ENCODE measurements around the gene CENPA. TPM values are rescaled to one million over a fixed set of nuclear protein-coding genes. Genes with fewer than 3 reads are reported as not detected.
A peak's percentile ranks its signal among the peaks of the same experiment; 100 is the strongest.

Gene CENPA
- total and polyA plus RNA-seq, 12 donors = 0.20 to 4.5 (median 0.83) TPM; not detected in 4

DNA sequence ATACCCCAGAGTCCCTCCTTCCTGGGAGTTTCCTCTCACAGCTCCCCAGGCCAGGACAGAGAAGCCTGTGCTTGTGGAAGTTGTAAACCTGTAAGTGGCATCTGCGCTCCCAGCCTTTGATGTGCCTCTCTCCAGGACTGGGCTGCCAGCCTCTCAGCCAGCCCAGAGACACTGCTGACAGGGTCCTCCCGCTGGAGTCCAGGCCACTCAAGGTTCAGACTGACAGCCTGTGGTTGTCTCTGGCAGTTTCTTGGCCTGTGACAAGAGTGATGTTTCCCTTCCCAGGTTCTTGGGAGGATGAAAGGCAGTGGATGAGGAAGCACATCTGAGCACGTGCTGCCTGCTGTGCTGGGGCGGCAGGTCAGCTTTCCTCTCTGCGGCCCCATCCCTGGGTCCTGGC lies 18.7 kb upstream of the CENPA start:
- Histone ChIP-seq H3K4me3 (no peak overlapping the region), H3K9me3 (replicated peaks in 1 of 3) (no peaks in the 10 kb centered on the region), H3K36me3 (replicated peaks in 1 of 2) (no peaks in the 10 kb centered on the region), H3K27ac (peak overlapping the region in 3 of 5 donors; percentile 16 to 27 (median 18)), H3K27me3 (no peaks in the 10 kb centered on the region), H3K4me1 (replicated peaks in 1 of 2) (peaks cover 38 to 71% of the 10 kb centered on the region in 2 donors)
- 46 to 68% (median 61%) methylated on average over 3 to 5 of the region's 5 CpGs for WGBS, 4 donors
- intact Hi-C loops (cut with DNase I) = no loop called here
- no peak for DNase-seq
- TF ChIP-seq POLR2A (IDR thresholded peaks at IDR 0.05) = no peak
- TF ChIP-seq, protein P1, sequence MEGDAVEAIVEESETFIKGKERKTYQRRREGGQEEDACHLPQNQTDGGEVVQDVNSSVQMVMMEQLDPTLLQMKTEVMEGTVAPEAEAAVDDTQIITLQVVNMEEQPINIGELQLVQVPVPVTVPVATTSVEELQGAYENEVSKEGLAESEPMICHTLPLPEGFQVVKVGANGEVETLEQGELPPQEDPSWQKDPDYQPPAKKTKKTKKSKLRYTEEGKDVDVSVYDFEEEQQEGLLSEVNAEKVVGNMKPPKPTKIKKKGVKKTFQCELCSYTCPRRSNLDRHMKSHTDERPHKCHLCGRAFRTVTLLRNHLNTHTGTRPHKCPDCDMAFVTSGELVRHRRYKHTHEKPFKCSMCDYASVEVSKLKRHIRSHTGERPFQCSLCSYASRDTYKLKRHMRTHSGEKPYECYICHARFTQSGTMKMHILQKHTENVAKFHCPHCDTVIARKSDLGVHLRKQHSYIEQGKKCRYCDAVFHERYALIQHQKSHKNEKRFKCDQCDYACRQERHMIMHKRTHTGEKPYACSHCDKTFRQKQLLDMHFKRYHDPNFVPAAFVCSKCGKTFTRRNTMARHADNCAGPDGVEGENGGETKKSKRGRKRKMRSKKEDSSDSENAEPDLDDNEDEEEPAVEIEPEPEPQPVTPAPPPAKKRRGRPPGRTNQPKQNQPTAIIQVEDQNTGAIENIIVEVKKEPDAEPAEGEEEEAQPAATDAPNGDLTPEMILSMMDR (IDR thresholded peaks at IDR 0.05) = no peak

DNA sequence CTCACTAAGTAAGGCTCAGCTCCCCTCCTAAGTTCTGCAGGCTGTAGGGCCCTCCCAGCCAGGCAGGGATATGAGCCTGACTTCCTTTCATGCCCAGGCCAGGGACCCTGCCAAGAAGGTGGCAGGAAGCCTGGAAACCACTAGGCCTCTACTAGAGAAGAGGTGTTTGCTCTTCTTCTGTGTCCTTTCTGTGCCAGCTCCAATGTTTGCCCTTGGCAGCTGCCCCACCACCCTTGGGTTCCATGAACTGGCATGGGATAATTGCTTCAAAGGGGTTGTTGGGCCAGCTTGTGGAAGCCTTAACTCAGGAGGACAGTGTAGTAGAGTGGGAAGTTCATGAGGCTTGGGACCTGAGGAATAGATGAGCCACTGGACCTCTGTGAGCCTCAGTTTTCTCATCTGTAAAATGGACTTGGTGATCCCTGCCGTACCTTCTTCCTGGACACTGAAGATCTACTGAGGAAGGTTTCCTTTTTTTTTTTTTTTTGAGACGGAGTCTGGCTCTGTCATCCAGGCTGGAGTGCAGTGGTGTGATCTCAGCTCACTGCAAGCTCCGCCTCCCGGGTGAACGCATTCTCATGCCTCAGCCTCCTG lies 17.9 kb upstream of the CENPA start:
- 95 to 100% (median 97%) methylated on average over 4 to 5 of the region's 5 CpGs for WGBS, 4 donors
- intact Hi-C loops (cut with DNase I) = no loop called here
- H3K4me3 ChIP-seq = no peak overlapping the region
- peak overlapping the region in 3 of 5 donors; percentile 18 to 84 (median 34) for H3K27ac ChIP-seq
- peaks cover 44 to 79% of the 10 kb centered on the region in 2 donors for H3K4me1 ChIP-seq (replicated peaks in 1 of 2)
- no peak for DNase-seq
- H3K36me3 ChIP-seq (replicated peaks in 1 of 2) = no peaks in the 10 kb centered on the region
- H3K27me3 ChIP-seq = no peaks in the 10 kb centered on the region
- TF ChIP-seq POLR2A (IDR thresholded peaks at IDR 0.05) = no peak
- TF ChIP-seq, protein P1 (IDR thresholded peaks at IDR 0.05) = no peak
- no peaks in the 10 kb centered on the region for H3K9me3 ChIP-seq (replicated peaks in 1 of 3)

DNA sequence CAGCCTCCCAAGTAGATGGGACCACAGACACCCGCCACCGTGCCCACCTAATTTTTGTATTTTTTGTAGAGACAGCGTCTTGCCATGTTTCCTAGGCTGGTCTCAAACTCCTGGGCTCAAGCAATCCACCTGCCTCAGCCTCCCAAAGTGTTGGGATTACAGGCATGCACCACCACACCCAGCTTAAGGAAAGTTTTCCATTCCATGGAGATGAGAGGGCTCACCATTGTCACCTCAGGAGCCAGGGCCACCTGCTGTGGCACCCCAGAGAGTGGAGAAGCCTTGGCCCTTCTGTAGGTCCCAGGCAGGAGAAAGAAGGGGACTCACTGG lies 17.1 kb upstream of the CENPA start:
- H3K27ac ChIP-seq = peak overlapping the region in 4 of 5 donors; percentile 9 to 85 (median 71)
- no peaks in the 10 kb centered on the region for H3K9me3 ChIP-seq (replicated peaks in 1 of 3)
- DNase-seq = no peak
- no peak for TF ChIP-seq POLR2A (IDR thresholded peaks at IDR 0.05)
- TF ChIP-seq, protein P1 (IDR thresholded peaks at IDR 0.05) = no peak
- intact Hi-C loops (cut with DNase I) = no loop called here
- 92 to 98% (median 96%) methylated on average over 3 of the region's 3 CpGs for WGBS, 4 donors
- H3K27me3 ChIP-seq = no peaks in the 10 kb centered on the region
- H3K36me3 ChIP-seq (replicated peaks in 1 of 2) = peaks cover 0 to 1% of the 10 kb centered on the region in 2 donors
- peaks cover 42 to 85% of the 10 kb centered on the region in 2 donors for H3K4me1 ChIP-seq (replicated peaks in 1 of 2)
- H3K4me3 ChIP-seq = no peak overlapping the region

DNA sequence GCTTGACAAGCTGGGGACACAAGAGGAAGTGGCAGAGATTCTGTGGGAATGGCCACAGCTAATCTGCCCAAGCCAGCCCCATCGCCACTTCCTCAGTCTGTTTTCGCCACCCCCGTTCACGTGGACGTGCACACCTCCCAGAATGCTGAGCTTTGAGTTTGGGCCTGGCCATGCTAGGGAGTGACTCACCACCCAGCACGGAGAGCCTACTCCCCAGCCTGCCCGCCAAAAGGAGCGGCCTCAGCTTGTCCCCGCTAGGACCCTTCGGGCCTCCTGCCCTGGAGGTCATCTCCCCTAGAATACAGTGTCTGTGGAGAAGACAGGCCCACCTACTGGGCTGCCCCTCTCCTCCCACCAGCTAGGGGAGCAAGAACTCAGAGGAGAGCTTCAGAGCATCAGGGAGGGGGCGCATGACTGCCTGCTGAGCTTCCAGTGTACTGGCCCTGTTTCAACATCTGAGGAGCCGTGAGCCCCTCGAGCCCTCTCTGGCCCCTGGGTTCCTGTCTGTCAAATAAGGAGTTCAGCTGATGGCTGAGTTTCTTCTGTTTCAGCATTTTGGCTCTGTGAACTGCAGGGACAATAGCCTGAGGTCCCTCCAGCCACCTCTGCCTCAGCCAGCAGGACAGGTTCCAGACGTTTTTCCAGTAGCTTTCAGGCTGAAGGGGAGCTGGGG lies 16.6 kb upstream of the CENPA start:
- peaks cover 41 to 85% of the 10 kb centered on the region in 2 donors for H3K4me1 ChIP-seq (replicated peaks in 1 of 2)
- no peaks in the 10 kb centered on the region for H3K27me3 ChIP-seq
- no peak for TF ChIP-seq POLR2A (IDR thresholded peaks at IDR 0.05)
- TF ChIP-seq, protein P1 (IDR thresholded peaks at IDR 0.05) = no peak
- intact Hi-C loops (cut with DNase I) = no loop called here
- H3K36me3 ChIP-seq (replicated peaks in 1 of 2) = peaks cover 0 to 6% of the 10 kb centered on the region in 2 donors
- peak overlapping the region in 4 of 5 donors; percentile 38 to 85 (median 71) for H3K27ac ChIP-seq
- no peak overlapping the region for H3K4me3 ChIP-seq
- 33 to 64% (median 40%) methylated on average over 7 to 14 of the region's 14 CpGs for WGBS, 4 donors
- peak; percentile 64 to 88 (median 86) for DNase-seq
- no peaks in the 10 kb centered on the region for H3K9me3 ChIP-seq (replicated peaks in 1 of 3)
